DND-41 (cell line): Measurements from ENCODE around the gene AUP1.

Experiments
- CTCF ChIP-seq: IDR thresholded peaks from 2 replicates; pipeline ENCODE4 v1.5.1; 2012; ENCODE audit warnings: borderline replicate concordance, low read length, moderate library complexity, mild to moderate bottlenecking; ENCODE audit not compliant: poor library complexity, severe bottlenecking; ENCODE audit errors: extremely low read depth
- EZH2 ChIP-seq: IDR thresholded peaks from 3 replicates; pipeline ENCODE4 v1.6.1; 2012; ENCODE audit warnings: borderline replicate concordance, low read depth, mild to moderate bottlenecking, moderate library complexity, low read length, inconsistent platforms; ENCODE audit not compliant: severe bottlenecking

GRCh38 chr2:74550231-74550630 is 20.7 kb upstream of the AUP1 start:
- TF ChIP-seq CTCF, result no peak
- no peak for TF ChIP-seq EZH2
